A549 (cell line): ENCODE data around the gene ELANE. TPM values are rescaled to one million over a fixed set of nuclear protein-coding genes. Genes with fewer than 3 reads are reported as not detected.

ENCODE experiments used
- ATAC-seq, 2 experiments: fragments of 200-7000 bp in 1 of 2; fragments of >200 bp in 1 of 2; cut with Nextera tagmentation in 1 of 2; cut with Tn5 transposase in 1 of 2; 3 replicates each; pipeline versions ENCODE4 v1.8.0 to v1.9.1; 2018 to 2020; ENCODE audit warnings: mild to moderate bottlenecking in 1 of 2, moderate library complexity in 1 of 2
- CTCF ChIA-PET: fragments of 300-600 bp; sonication (Branson Sonifier 250); formaldehyde crosslinking; extraction: SDS; loops from one replicate; lab custom pipeline; 2021; ENCODE audit warnings: antibody characterized with exemption, inconsistent platforms; lab: Yijun Ruan, JAX
- POLR2A ChIA-PET: fragments of 350-600 bp; formaldehyde crosslinking; extraction: SDS; loops from one replicate; lab custom pipeline; 2021; ENCODE audit warnings: antibody characterized with exemption, inconsistent platforms; lab: Yijun Ruan, JAX
- DNase-seq, 2 experiments: peaks; one replicate each; pipeline versions ENCODE4 v3.0.0 to v3.0.0-alpha.2; 2011 to 2016; ENCODE audit warnings: low read depth in 1 of 2, low spot score in 1 of 2
- FAIRE-seq: peaks from 2 replicates; lab custom pipeline; 2011; peaks lifted over from hg19 to GRCh38; lab: Jason Lieb, UNC
- H3K27ac ChIP-seq, 2 experiments: fragments of >200 bp; sonication (Bioruptor Twin); formaldehyde crosslinking; 3 replicates each; pipeline ENCODE4 v1.5.1; 2016 to 2017
- H3K4me1 ChIP-seq: fragments of >200 bp; sonication (Bioruptor Twin); formaldehyde crosslinking; 3 replicates; pipeline ENCODE4 v1.6.1; 2016
- H3K4me2 ChIP-seq: fragments of >200 bp; sonication (Bioruptor Twin); formaldehyde crosslinking; 3 replicates; pipeline ENCODE4 v1.6.1; 2016
- H3K4me3 ChIP-seq: fragments of >200 bp; sonication (Bioruptor Twin); formaldehyde crosslinking; 3 replicates; pipeline ENCODE4 v1.5.1; 2016
- H3K9me3 ChIP-seq: fragments of >200 bp; sonication (Bioruptor Twin); formaldehyde crosslinking; 3 replicates; pipeline ENCODE4 v1.6.1; 2016
- BHLHE40 ChIP-seq: IDR thresholded peaks from 2 replicates; pipeline ENCODE4 v1.6.1; 2012; ENCODE audit warnings: low read depth, low read length, inconsistent platforms
- CHD4 ChIP-seq: fragments of 200-600 bp; sonication (generic); IDR thresholded peaks from 2 replicates; pipeline ENCODE4 v1.6.1; 2016; ENCODE audit warnings: antibody characterized with exemption, mild to moderate bottlenecking, borderline replicate concordance
- EHMT2 ChIP-seq: fragments of 200-600 bp; sonication (generic); IDR thresholded peaks from 2 replicates; pipeline ENCODE4 v1.6.1; 2016; ENCODE audit warnings: antibody characterized with exemption, low read depth, mild to moderate bottlenecking, moderate library complexity
- FOSB ChIP-seq: fragments of 250-450 bp; sonication (Bioruptor Pico); IDR thresholded peaks from 2 replicates; pipeline ENCODE4 v1.5.0; 2020; ENCODE audit warnings: mild to moderate bottlenecking, moderate library complexity
- HEYL ChIP-seq: fragments of 250-450 bp; sonication (Bioruptor Pico); IDR thresholded peaks from 2 replicates; pipeline ENCODE4 v1.8.0; 2021; ENCODE audit warnings: mild to moderate bottlenecking, moderate library complexity
- HOXB13 ChIP-seq: fragments of 250-450 bp; sonication (Bioruptor Pico); IDR thresholded peaks from 2 replicates; pipeline ENCODE4 v1.5.0; 2020; ENCODE audit warnings: low read depth, mild to moderate bottlenecking, moderate library complexity
- HOXB5 ChIP-seq: fragments of 250-450 bp; sonication (Bioruptor Pico); IDR thresholded peaks from 2 replicates; pipeline ENCODE4 v1.5.0; 2020; ENCODE audit warnings: mild to moderate bottlenecking, moderate library complexity
- KDM1A ChIP-seq: fragments of 200-600 bp; sonication (generic); IDR thresholded peaks from 2 replicates; pipeline ENCODE4 v1.6.1; 2016; ENCODE audit warnings: low read depth, mild to moderate bottlenecking
- KDM5A ChIP-seq: fragments of 200-600 bp; sonication (generic); IDR thresholded peaks from 2 replicates; pipeline ENCODE4 v1.6.1; 2016; ENCODE audit warnings: antibody characterized with exemption, mild to moderate bottlenecking
- MAZ ChIP-seq: fragments of 150-350 bp; IDR thresholded peaks from 2 replicates; pipeline ENCODE4 v1.6.1; 2014; ENCODE audit warnings: antibody characterized with exemption, low read depth, low read length, borderline replicate concordance
- NFE2L2 ChIP-seq: fragments of 150-350 bp; conservative IDR thresholded peaks from 2 replicates; pipeline ENCODE4 v1.6.1; 2014; ENCODE audit warnings: low read length
- RFX5 ChIP-seq: fragments of 450-650 bp; IDR thresholded peaks from 2 replicates; pipeline ENCODE4 v1.7.1; 2014; ENCODE audit warnings: antibody characterized with exemption, mild to moderate bottlenecking, moderate library complexity
- TFCP2L1 ChIP-seq: fragments of 250-450 bp; sonication (Bioruptor Pico); IDR thresholded peaks from 2 replicates; pipeline ENCODE4 v1.5.0; 2021; ENCODE audit warnings: mild to moderate bottlenecking
- TP53 ChIP-seq: fragments of 250-450 bp; sonication (Bioruptor Pico); IDR thresholded peaks from 2 replicates; pipeline ENCODE4 v1.5.0; 2021; ENCODE audit warnings: mild to moderate bottlenecking, moderate library complexity
- ZFP36 ChIP-seq: fragments of 450-650 bp; IDR thresholded peaks from 2 replicates; pipeline ENCODE4 v1.6.1; 2014; ENCODE audit warnings: borderline replicate concordance; ENCODE audit not compliant: partially characterized antibody
- WGBS: methylation state at CpG from one replicate; pipeline ENCODE4 v1.1.6; 2017; ENCODE audit errors: missing lambda C conversion rate; 5-methylcytosine and 5-hydroxymethylcytosine counted together
- polyA plus RNA-seq, 4 experiments: library from polyadenylated mRNA; depleted of rRNA in 3 of 4; stranded (reverse); fragments of >200 nt; fragmentation: RNase III in 1 of 4; extraction: RNeasy Plus Mini Kit Qiagen cat#74134 plus additional on column Dnase treatment in 1 of 4; gene quantifications; 2 replicates in 3 of 4; 3 replicates in 1 of 4; pipeline ENCODE4 v1.2.3, GENCODE V29; 2011 to 2017
- TF ChIP-seq, protein P1 (sequence below): fragments of >200 bp; sonication (Bioruptor Twin); formaldehyde crosslinking; IDR thresholded peaks from 3 replicates; pipeline ENCODE4 v1.6.1; 2016
- TF ChIP-seq, protein P2 (sequence below): fragments of 250-450 bp; sonication (Bioruptor Pico); IDR thresholded peaks from 2 replicates; pipeline ENCODE4 v1.5.0; 2020; ENCODE audit warnings: low read depth, mild to moderate bottlenecking, moderate library complexity
- TF ChIP-seq, protein P3 (sequence below): fragments of 200-600 bp; sonication (generic); IDR thresholded peaks from 2 replicates; pipeline ENCODE4 v1.6.1; 2016; ENCODE audit warnings: antibody characterized with exemption, mild to moderate bottlenecking, moderate library complexity
- TF ChIP-seq, protein P4 (sequence below): fragments of >200 bp; sonication (Bioruptor Twin); formaldehyde crosslinking; IDR thresholded peaks from 2 replicates; pipeline ENCODE4 v1.6.1; 2016

The ELANE gene
- polyA plus RNA-seq, 2 of the 4 experiments (the other 2 are of a cell fraction): 0.15 to 0.35 TPM

DNA sequence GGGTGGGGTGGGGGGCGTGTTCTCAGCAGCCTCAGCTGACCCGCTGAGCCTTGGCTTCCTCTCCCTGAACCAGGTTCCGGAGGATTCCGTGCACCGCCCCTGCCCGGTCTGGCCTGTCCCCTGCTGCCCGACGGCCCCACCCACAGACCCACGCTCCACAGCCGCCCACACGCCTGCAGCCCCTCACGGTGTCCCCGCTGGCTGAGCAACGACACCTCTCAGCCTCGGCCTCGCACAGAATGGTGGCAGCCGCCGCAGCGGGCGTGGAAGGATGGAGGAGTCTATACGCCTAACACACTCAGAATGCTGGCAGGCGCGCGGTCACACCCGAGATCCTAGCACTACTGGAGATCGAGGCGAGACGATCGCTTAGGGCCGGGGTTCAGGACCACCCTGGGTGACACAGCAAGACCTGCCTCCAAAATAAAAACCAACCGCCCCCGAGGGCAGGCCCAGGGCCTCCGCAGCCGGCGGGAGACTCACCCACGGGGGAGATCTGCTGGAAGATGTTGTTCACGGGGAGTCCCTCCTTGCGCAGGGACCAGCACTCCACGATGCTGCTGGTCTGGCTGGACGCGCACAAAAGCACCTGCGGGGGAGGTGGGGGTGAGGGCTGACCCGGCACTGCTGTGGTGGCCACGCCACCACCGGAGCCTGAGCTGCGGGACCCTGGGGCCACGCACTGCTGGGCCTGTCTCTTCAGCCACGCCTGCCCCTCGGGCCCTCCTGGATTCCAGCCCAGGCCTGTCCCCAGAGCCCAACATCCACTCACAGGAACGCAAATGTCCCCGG is 32.5 kb downstream of the ELANE start:
- no peak for ATAC-seq
- TF ChIP-seq EHMT2: no peak
- TF ChIP-seq ZFP36: no peak
- TF ChIP-seq, protein P1, sequence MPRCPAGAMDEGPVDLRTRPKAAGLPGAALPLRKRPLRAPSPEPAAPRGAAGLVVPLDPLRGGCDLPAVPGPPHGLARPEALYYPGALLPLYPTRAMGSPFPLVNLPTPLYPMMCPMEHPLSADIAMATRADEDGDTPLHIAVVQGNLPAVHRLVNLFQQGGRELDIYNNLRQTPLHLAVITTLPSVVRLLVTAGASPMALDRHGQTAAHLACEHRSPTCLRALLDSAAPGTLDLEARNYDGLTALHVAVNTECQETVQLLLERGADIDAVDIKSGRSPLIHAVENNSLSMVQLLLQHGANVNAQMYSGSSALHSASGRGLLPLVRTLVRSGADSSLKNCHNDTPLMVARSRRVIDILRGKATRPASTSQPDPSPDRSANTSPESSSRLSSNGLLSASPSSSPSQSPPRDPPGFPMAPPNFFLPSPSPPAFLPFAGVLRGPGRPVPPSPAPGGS: no peak
- TF ChIP-seq, all 56 proteins: peak for 0
- POLR2A ChIA-PET: no interaction called here
- no peak for DNase-seq
- Histone ChIP-seq H3K4me2 (no peak overlapping the region), H3K4me3 (no peak overlapping the region), H3K4me1 (no peaks in the 10 kb centered on the region), H3K9me3 (no peaks in the 10 kb centered on the region), H3K27ac (no peak overlapping the region)
- FAIRE-seq: no peak
- WGBS: 95% methylated on average over 27 of the region's 51 CpGs
- CTCF ChIA-PET: no interaction called here

DNA sequence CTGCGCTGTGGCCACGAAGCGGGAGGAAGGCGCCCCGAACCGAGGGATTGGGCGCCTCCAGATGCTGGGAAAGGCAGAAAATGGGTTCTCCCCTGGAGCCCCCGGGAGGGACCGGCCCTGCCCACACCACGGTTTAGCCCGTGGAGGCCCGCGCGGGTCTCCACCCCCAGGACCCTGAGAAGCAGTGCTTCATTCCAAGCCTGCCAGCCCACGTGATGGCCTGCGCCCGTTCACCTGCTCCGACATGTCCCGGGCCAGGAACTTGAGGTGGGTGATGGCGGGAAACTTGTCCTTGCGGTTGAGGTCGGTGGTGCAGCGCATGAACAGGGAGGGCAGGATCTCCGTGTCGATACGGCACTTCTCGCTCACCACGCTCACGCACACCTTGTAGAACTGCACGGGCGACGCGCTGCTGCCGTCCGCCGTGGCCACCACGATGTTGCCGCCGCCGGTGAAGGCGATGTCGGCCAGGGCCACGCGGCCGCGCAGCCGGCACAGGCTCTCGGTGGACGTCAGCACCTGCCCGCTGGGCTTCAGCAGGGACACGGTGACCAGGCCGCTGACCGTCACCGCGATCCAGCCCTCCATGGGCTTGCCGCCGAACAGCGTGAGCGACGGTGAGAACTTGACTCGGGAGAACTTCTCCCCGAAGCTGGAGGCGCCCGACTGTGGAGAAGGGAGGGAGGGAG is 33.6 kb downstream of the ELANE start:
- CTCF ChIA-PET: no interaction called here
- no peak overlapping the region for H3K4me2 ChIP-seq
- POLR2A ChIA-PET: no interaction called here
- no peaks in the 10 kb centered on the region for H3K9me3 ChIP-seq
- no peaks in the 10 kb centered on the region for H3K4me1 ChIP-seq
- no peak overlapping the region for H3K27ac ChIP-seq
- 96% methylated on average over 40 of the region's 64 CpGs for WGBS
- DNase-seq: no peak
- no peak for FAIRE-seq
- ATAC-seq: no peak
- TF ChIP-seq MAZ (no peak), TP53 (CRISPR knock-in tag) (no peak), NFE2L2 (no peak), FOSB (CRISPR knock-in tag) (no peak), TFCP2L1 (CRISPR knock-in tag) (no peak), HOXB5 (no peak), HOXB13 (no peak), BHLHE40 (no peak), RFX5 (no peak), KDM5A (no peak)
- TF ChIP-seq, protein P2, sequence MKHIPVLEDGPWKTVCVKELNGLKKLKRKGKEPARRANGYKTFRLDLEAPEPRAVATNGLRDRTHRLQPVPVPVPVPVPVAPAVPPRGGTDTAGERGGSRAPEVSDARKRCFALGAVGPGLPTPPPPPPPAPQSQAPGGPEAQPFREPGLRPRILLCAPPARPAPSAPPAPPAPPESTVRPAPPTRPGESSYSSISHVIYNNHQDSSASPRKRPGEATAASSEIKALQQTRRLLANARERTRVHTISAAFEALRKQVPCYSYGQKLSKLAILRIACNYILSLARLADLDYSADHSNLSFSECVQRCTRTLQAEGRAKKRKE (CRISPR knock-in tag): no peak
- no peak overlapping the region for H3K4me3 ChIP-seq

DNA sequence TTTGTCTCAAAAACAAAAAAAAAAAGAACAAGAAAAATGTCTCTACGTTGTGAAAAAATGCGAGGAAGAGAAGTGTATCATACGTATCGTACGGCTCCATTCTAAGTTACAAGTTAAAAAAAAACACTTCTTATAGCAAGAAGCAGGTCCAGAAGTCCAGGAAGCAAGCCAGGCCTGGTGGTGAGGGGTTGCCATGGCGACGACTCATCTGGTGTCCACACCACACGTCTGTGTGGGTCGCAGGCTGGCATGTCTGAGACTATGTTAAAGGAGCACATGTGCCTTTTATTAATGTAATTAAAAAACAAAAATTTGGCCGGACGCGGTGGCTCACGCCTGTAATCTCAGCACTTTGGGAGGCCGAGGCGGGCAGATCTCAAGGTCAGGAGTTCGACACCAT is 35.0 kb downstream of the ELANE start:
- ChIA-PET POLR2A (no interaction called here), CTCF (interaction anchor here (1.5 kb wide), 1 partner anchor 31 kb away, joined by 3 read pairs; no protein-coding TSS in a partner anchor)
- Histone ChIP-seq H3K9me3 (no peaks in the 10 kb centered on the region), H3K4me1 (no peaks in the 10 kb centered on the region), H3K4me2 (no peak overlapping the region), H3K4me3 (no peak overlapping the region), H3K27ac (no peak overlapping the region)
- FAIRE-seq: no peak
- TF ChIP-seq RFX5 (no peak), CHD4 (no peak), KDM1A (no peak), HOXB13 (no peak), HEYL (CRISPR knock-in tag) (no peak)
- TF ChIP-seq, protein P3, sequence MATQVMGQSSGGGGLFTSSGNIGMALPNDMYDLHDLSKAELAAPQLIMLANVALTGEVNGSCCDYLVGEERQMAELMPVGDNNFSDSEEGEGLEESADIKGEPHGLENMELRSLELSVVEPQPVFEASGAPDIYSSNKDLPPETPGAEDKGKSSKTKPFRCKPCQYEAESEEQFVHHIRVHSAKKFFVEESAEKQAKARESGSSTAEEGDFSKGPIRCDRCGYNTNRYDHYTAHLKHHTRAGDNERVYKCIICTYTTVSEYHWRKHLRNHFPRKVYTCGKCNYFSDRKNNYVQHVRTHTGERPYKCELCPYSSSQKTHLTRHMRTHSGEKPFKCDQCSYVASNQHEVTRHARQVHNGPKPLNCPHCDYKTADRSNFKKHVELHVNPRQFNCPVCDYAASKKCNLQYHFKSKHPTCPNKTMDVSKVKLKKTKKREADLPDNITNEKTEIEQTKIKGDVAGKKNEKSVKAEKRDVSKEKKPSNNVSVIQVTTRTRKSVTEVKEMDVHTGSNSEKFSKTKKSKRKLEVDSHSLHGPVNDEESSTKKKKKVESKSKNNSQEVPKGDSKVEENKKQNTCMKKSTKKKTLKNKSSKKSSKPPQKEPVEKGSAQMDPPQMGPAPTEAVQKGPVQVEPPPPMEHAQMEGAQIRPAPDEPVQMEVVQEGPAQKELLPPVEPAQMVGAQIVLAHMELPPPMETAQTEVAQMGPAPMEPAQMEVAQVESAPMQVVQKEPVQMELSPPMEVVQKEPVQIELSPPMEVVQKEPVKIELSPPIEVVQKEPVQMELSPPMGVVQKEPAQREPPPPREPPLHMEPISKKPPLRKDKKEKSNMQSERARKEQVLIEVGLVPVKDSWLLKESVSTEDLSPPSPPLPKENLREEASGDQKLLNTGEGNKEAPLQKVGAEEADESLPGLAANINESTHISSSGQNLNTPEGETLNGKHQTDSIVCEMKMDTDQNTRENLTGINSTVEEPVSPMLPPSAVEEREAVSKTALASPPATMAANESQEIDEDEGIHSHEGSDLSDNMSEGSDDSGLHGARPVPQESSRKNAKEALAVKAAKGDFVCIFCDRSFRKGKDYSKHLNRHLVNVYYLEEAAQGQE: no peak
- TF ChIP-seq, protein P4, sequence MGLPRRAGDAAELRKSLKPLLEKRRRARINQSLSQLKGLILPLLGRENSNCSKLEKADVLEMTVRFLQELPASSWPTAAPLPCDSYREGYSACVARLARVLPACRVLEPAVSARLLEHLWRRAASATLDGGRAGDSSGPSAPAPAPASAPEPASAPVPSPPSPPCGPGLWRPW: no peak
- 87% methylated on average over 16 of the region's 16 CpGs for WGBS
- ATAC-seq: no peak
- DNase-seq: no peak
